Neural progenitor cell (in vitro differentiated cells): Measurements from ENCODE around the gene RCE1. TPM values are rescaled to one million over a fixed set of nuclear protein-coding genes. Genes with fewer than 3 reads are reported as not detected.

Source experiments
- DNase-seq: peaks from one replicate; pipeline ENCODE4 v3.0.0-alpha.2; 2016; ENCODE audit warnings: low spot score
- H2AFZ ChIP-seq: fragments of 200-600 bp; sonication (generic); replicated peaks from 2 replicates; pipeline ENCODE4 v1.6.1; 2016; ENCODE audit warnings: antibody characterized with exemption
- H3F3A ChIP-seq: fragments of 200-600 bp; sonication (generic); 2 replicates; pipeline ENCODE4 v1.6.1; 2016; ENCODE audit warnings: antibody characterized with exemption, low read depth
- H3K27ac ChIP-seq: fragments of 200-600 bp; sonication (generic); 2 replicates; pipeline ENCODE4 v1.5.1; 2016; ENCODE audit warnings: mild to moderate bottlenecking
- H3K27me3 ChIP-seq: fragments of 200-600 bp; sonication (generic); 2 replicates; pipeline ENCODE4 v1.6.1; 2016; ENCODE audit warnings: mild to moderate bottlenecking, moderate library complexity
- H3K36me3 ChIP-seq: fragments of 200-600 bp; sonication (generic); 2 replicates; pipeline ENCODE4 v1.5.1; 2016
- H3K4me1 ChIP-seq: fragments of 200-600 bp; sonication (generic); 2 replicates; pipeline ENCODE4 v1.6.1; 2016; ENCODE audit warnings: mixed run types
- H3K4me2 ChIP-seq: fragments of 200-600 bp; sonication (generic); 2 replicates; pipeline ENCODE4 v1.6.1; 2016
- H3K4me3 ChIP-seq: fragments of 200-600 bp; sonication (generic); 2 replicates; pipeline ENCODE4 v1.5.1; 2016
- H3K79me2 ChIP-seq: fragments of 200-600 bp; sonication (generic); 2 replicates; pipeline ENCODE4 v1.6.1; 2016; ENCODE audit warnings: low read depth
- H3K9ac ChIP-seq: fragments of 200-600 bp; sonication (generic); 2 replicates; pipeline ENCODE4 v1.6.1; 2016
- H3K9me3 ChIP-seq: fragments of 200-600 bp; sonication (generic); 2 replicates; pipeline ENCODE4 v1.5.1; 2016; ENCODE audit warnings: low read depth
- H4K20me1 ChIP-seq: fragments of 200-600 bp; sonication (generic); 2 replicates; pipeline ENCODE4 v1.6.1; 2016; ENCODE audit warnings: low read depth
- H3K27ac Mint-ChIP-seq: 3 replicates; pipeline ENCODE4 v1.8.0; 2021; ENCODE audit warnings: mixed read lengths
- H3K27me3 Mint-ChIP-seq: 2 replicates; pipeline ENCODE4 v1.8.0; 2022; ENCODE audit warnings: low read depth, mild to moderate bottlenecking, inconsistent platforms, moderate library complexity, mixed read lengths; ENCODE audit not compliant: insufficient read depth
- H3K36me3 Mint-ChIP-seq: 3 replicates; pipeline ENCODE4 v1.8.0; 2021; ENCODE audit warnings: mixed read lengths
- H3K4me1 Mint-ChIP-seq: 3 replicates; pipeline ENCODE4 v1.8.0; 2021; ENCODE audit warnings: mixed read lengths
- H3K4me3 Mint-ChIP-seq: 3 replicates; pipeline ENCODE4 v1.8.0; 2021; ENCODE audit warnings: mild to moderate bottlenecking, moderate library complexity, mixed read lengths
- H3K9me3 Mint-ChIP-seq: 3 replicates; pipeline ENCODE4 v1.8.0; 2020; ENCODE audit warnings: mixed read lengths
- CTCF ChIP-seq: fragments of 200-600 bp; sonication (generic); IDR thresholded peaks from 2 replicates; pipeline ENCODE4 v1.5.1; 2017; ENCODE audit warnings: antibody characterized with exemption, mild to moderate bottlenecking
- EZH2 ChIP-seq: fragments of 200-600 bp; sonication (generic); IDR thresholded peaks from 2 replicates; pipeline ENCODE4 v1.6.1; 2017; ENCODE audit warnings: antibody characterized with exemption, mild to moderate bottlenecking, moderate library complexity
- EZH2phosphoT487 ChIP-seq: fragments of 200-600 bp; sonication (generic); IDR thresholded peaks from 2 replicates; pipeline ENCODE4 v1.6.1; 2017; ENCODE audit warnings: antibody characterized with exemption
- total RNA-seq: library from RNA; depleted of rRNA; stranded (reverse); fragments of >200 nt; gene quantifications from 2 replicates; pipeline ENCODE4 v1.2.3, GENCODE V29; 2015; ENCODE audit warnings: low replicate concordance

RCE1 gene
- total RNA-seq, 1 donor from 2014 or later, result 13.7 TPM

GRCh38 chr11:66870131-66870530 is 26.9 kb downstream of the RCE1 start:
- no peak overlapping the region for H3K27ac ChIP-seq
- H3K27me3 Mint-ChIP-seq, result peaks cover 6% of the 10 kb centered on the region
- no peaks in the 10 kb centered on the region for H3K27me3 ChIP-seq
- no peak overlapping the region for H3K4me3 Mint-ChIP-seq
- no peak overlapping the region for H3K4me2 ChIP-seq
- no peak for DNase-seq
- H3K9me3 ChIP-seq, result no peaks in the 10 kb centered on the region
- H3K36me3 ChIP-seq, result no peaks in the 10 kb centered on the region
- H3K79me2 ChIP-seq, result no peaks in the 10 kb centered on the region
- no peak overlapping the region for H3K27ac Mint-ChIP-seq
- H2AFZ ChIP-seq, result no peak overlapping the region
- no peak overlapping the region for H3K4me3 ChIP-seq
- TF ChIP-seq EZH2phosphoT487, result no peak
- no peak for TF ChIP-seq CTCF
- TF ChIP-seq EZH2, result no peak
- peaks cover 5% of the 10 kb centered on the region for H3K4me1 ChIP-seq
- no peaks in the 10 kb centered on the region for H4K20me1 ChIP-seq
- no peaks in the 10 kb centered on the region for H3K9me3 Mint-ChIP-seq
- no peaks in the 10 kb centered on the region for H3F3A ChIP-seq
- no peak overlapping the region for H3K9ac ChIP-seq
- peaks cover 2% of the 10 kb centered on the region for H3K36me3 Mint-ChIP-seq
- H3K4me1 Mint-ChIP-seq, result peaks cover 13% of the 10 kb centered on the region

- Histone ChIP-seq H3K4me1 (peaks cover 9% of the 10 kb centered on the region), H3K9me3 (no peaks in the 10 kb centered on the region), H3K27ac (no peak overlapping the region), H4K20me1 (no peaks in the 10 kb centered on the region), H3K79me2 (no peaks in the 10 kb centered on the region), H3K4me2 (no peak overlapping the region), H3K27me3 (no peaks in the 10 kb centered on the region), H3F3A (no peaks in the 10 kb centered on the region), H3K9ac (no peak overlapping the region), H2AFZ (no peak overlapping the region), H3K4me3 (no peak overlapping the region), H3K36me3 (no peaks in the 10 kb centered on the region)
- DNase-seq, result no peak
- Mint-ChIP-seq H3K27ac (no peak overlapping the region), H3K36me3 (peaks cover 2% of the 10 kb centered on the region), H3K27me3 (peaks cover 5% of the 10 kb centered on the region), H3K9me3 (no peaks in the 10 kb centered on the region), H3K4me1 (peaks cover 20% of the 10 kb centered on the region), H3K4me3 (no peak overlapping the region)
- no peak for TF ChIP-seq EZH2phosphoT487
- TF ChIP-seq EZH2, result no peak
- TF ChIP-seq CTCF, result no peak
Measured at GRCh38 chr11:66870616-66871520, 27.6 kb downstream of the RCE1 start.

- no peaks in the 10 kb centered on the region for H3K9me3 Mint-ChIP-seq
- TF ChIP-seq EZH2phosphoT487, result no peak
- no peak for TF ChIP-seq CTCF
- Histone ChIP-seq H3K4me1 (peaks cover 14% of the 10 kb centered on the region), H3K27ac (no peak overlapping the region), H4K20me1 (no peaks in the 10 kb centered on the region), H3K9me3 (no peaks in the 10 kb centered on the region), H3K36me3 (no peaks in the 10 kb centered on the region), H3F3A (no peaks in the 10 kb centered on the region), H3K4me2 (no peak overlapping the region), H2AFZ (no peak overlapping the region), H3K79me2 (no peaks in the 10 kb centered on the region), H3K9ac (no peak overlapping the region), H3K27me3 (no peaks in the 10 kb centered on the region), H3K4me3 (no peak overlapping the region)
- peaks cover 2% of the 10 kb centered on the region for H3K36me3 Mint-ChIP-seq
- no peak for DNase-seq
- peak overlapping the region; percentile 83 for H3K27ac Mint-ChIP-seq
- no peak overlapping the region for H3K4me3 Mint-ChIP-seq
- peaks cover 3% of the 10 kb centered on the region for H3K27me3 Mint-ChIP-seq
- H3K4me1 Mint-ChIP-seq, result peaks cover 25% of the 10 kb centered on the region
Measured at GRCh38 chr11:66871521-66871901, 28.3 kb downstream of the RCE1 start.
